Astrocyte (in vitro differentiated cells and primary cell): ENCODE measurements around the gene SLC10A2. TPM values are rescaled to one million over a fixed set of nuclear protein-coding genes. Genes with fewer than 3 reads are reported as not detected.

Source experiments
- DNase-seq: peaks from one replicate; pipeline ENCODE4 v3.0.0-alpha.2; 2010; ENCODE audit warnings: low read depth
- FAIRE-seq: peaks from 2 replicates; lab custom pipeline; 2011; peaks lifted over from hg19 to GRCh38; lab: Jason Lieb, UNC
- H2AFZ ChIP-seq: 2 replicates; pipeline ENCODE4 v1.6.0; 2012; ENCODE audit warnings: low read depth, low read length, inconsistent platforms
- H3K27ac ChIP-seq: 2 replicates; pipeline ENCODE4 v1.5.1; 2011; ENCODE audit warnings: low read depth, low read length, inconsistent platforms
- H3K27me3 ChIP-seq: 2 replicates; pipeline ENCODE4 v1.6.0; 2011; ENCODE audit warnings: low read length, inconsistent platforms; ENCODE audit not compliant: insufficient read depth
- H3K36me3 ChIP-seq: 2 replicates; pipeline ENCODE4 v1.5.1; 2011; ENCODE audit warnings: low read length, inconsistent platforms; ENCODE audit not compliant: insufficient read depth
- H3K4me1 ChIP-seq: 2 replicates; pipeline ENCODE4 v1.5.1; 2011; ENCODE audit warnings: low read length, inconsistent platforms; ENCODE audit not compliant: insufficient read depth
- H3K4me2 ChIP-seq: 2 replicates; pipeline ENCODE4 v1.6.0; 2012; ENCODE audit warnings: low read length, inconsistent platforms
- H3K4me3 ChIP-seq: 2 replicates; pipeline ENCODE4 v1.5.1; 2011; ENCODE audit warnings: low read depth, mild to moderate bottlenecking, low read length, inconsistent platforms; ENCODE audit not compliant: insufficient read depth
- H3K79me2 ChIP-seq: 2 replicates; pipeline ENCODE4 v1.6.0; 2012; ENCODE audit warnings: mild to moderate bottlenecking, low read length, inconsistent platforms; ENCODE audit not compliant: insufficient read depth
- H3K9ac ChIP-seq: 2 replicates; pipeline ENCODE4 v1.6.0; 2012; ENCODE audit warnings: mild to moderate bottlenecking, low read length, inconsistent platforms
- H3K9me3 ChIP-seq: 2 replicates; pipeline ENCODE4 v1.5.1; 2012; ENCODE audit warnings: low read depth, mild to moderate bottlenecking, low read length, inconsistent platforms; ENCODE audit not compliant: insufficient read depth
- H4K20me1 ChIP-seq: 2 replicates; pipeline ENCODE4 v1.6.0; 2012; ENCODE audit warnings: low read length, inconsistent platforms; ENCODE audit not compliant: insufficient read depth
- H3K27ac Mint-ChIP-seq: one replicate; pipeline ENCODE4 v1.8.0; 2021; ENCODE audit warnings: mild to moderate bottlenecking, mixed read lengths; ENCODE audit not compliant: unreplicated experiment
- H3K27me3 Mint-ChIP-seq: one replicate; pipeline ENCODE4 v1.8.0; 2021; ENCODE audit warnings: low read depth, mixed read lengths; ENCODE audit not compliant: unreplicated experiment
- H3K36me3 Mint-ChIP-seq: one replicate; pipeline ENCODE4 v1.8.0; 2021; ENCODE audit warnings: low read depth, mixed read lengths; ENCODE audit not compliant: unreplicated experiment
- H3K4me1 Mint-ChIP-seq: one replicate; pipeline ENCODE4 v1.8.0; 2021; ENCODE audit warnings: low read depth, mixed read lengths; ENCODE audit not compliant: unreplicated experiment
- H3K4me3 Mint-ChIP-seq: one replicate; pipeline ENCODE4 v1.8.0; 2021; ENCODE audit warnings: mild to moderate bottlenecking, moderate library complexity, mixed read lengths; ENCODE audit not compliant: unreplicated experiment
- H3K9me3 Mint-ChIP-seq: one replicate; pipeline ENCODE4 v1.8.0; 2021; ENCODE audit warnings: mild to moderate bottlenecking, mixed read lengths; ENCODE audit not compliant: unreplicated experiment
- CTCF ChIP-seq: IDR thresholded peaks from 2 replicates; pipeline ENCODE4 v1.5.1; 2011; ENCODE audit warnings: low read depth, mild to moderate bottlenecking, inconsistent platforms, low read length, moderate library complexity; ENCODE audit not compliant: insufficient read depth
- EZH2 ChIP-seq: IDR thresholded peaks from 2 replicates; pipeline ENCODE4 v1.6.1; 2012; ENCODE audit warnings: mild to moderate bottlenecking, low read length, inconsistent platforms; ENCODE audit not compliant: insufficient read depth
- total RNA-seq: library from RNA; stranded (reverse); gene quantifications from 2 replicates; pipeline ENCODE4 v1.2.1, GENCODE V29; 2021

The SLC10A2 gene
- total RNA-seq, 1 donor from 2014 or later: not detected

- FAIRE-seq (no peak), DNase-seq (no peak)
- Histone ChIP-seq H3K36me3 (no peaks in the 10 kb centered on the region), H2AFZ (no peak overlapping the region), H3K27me3 (no peaks in the 10 kb centered on the region), H3K9ac (no peak overlapping the region), H3K4me1 (no peaks in the 10 kb centered on the region), H3K27ac (no peak overlapping the region), H3K79me2 (no peaks in the 10 kb centered on the region), H3K4me3 (no peak overlapping the region), H3K9me3 (peaks cover 9% of the 10 kb centered on the region), H4K20me1 (no peaks in the 10 kb centered on the region), H3K4me2 (no peak overlapping the region)
- Mint-ChIP-seq H3K9me3 (no peaks in the 10 kb centered on the region), H3K4me1 (no peaks in the 10 kb centered on the region), H3K4me3 (no peak overlapping the region), H3K27me3 (no peaks in the 10 kb centered on the region), H3K27ac (no peak overlapping the region), H3K36me3 (no peaks in the 10 kb centered on the region)
- no peak for TF ChIP-seq EZH2
- TF ChIP-seq CTCF: no peak
Observed at GRCh38 chr13:103030776-103031175, 35.4 kb downstream of the SLC10A2 start.

- TF ChIP-seq EZH2: no peak
- no peak for TF ChIP-seq CTCF
- no peak overlapping the region for H3K27ac Mint-ChIP-seq
- no peaks in the 10 kb centered on the region for H3K27me3 ChIP-seq
Observed at GRCh38 chr13:103029798-103030197, 36.4 kb downstream of the SLC10A2 start.

GRCh38 chr13:103022336-103022735, 43.9 kb downstream of the SLC10A2 start:
- Mint-ChIP-seq H3K9me3 (no peaks in the 10 kb centered on the region), H3K27me3 (no peaks in the 10 kb centered on the region), H3K36me3 (no peaks in the 10 kb centered on the region), H3K27ac (no peak overlapping the region), H3K4me3 (no peak overlapping the region), H3K4me1 (no peaks in the 10 kb centered on the region)
- no peaks in the 10 kb centered on the region for H3K4me1 ChIP-seq
- no peaks in the 10 kb centered on the region for H3K79me2 ChIP-seq
- no peak overlapping the region for H3K4me2 ChIP-seq
- no peak overlapping the region for H3K9ac ChIP-seq
- no peak for FAIRE-seq
- H4K20me1 ChIP-seq: no peaks in the 10 kb centered on the region
- no peak overlapping the region for H2AFZ ChIP-seq
- DNase-seq: no peak
- TF ChIP-seq CTCF (no peak), EZH2 (no peak)
- H3K27ac ChIP-seq: no peak overlapping the region
- H3K27me3 ChIP-seq: no peaks in the 10 kb centered on the region
- H3K4me3 ChIP-seq: no peak overlapping the region
- peaks cover 2% of the 10 kb centered on the region for H3K9me3 ChIP-seq
- H3K36me3 ChIP-seq: no peaks in the 10 kb centered on the region

More at GRCh38 chr13:103029798-103030197, 36.4 kb downstream of the SLC10A2 start:
- FAIRE-seq (no peak), DNase-seq (no peak)
- H3K4me3 Mint-ChIP-seq: no peak overlapping the region
- Histone ChIP-seq H3K4me2 (no peak overlapping the region), H3K4me3 (no peak overlapping the region), H2AFZ (no peak overlapping the region), H3K36me3 (no peaks in the 10 kb centered on the region), H3K27ac (no peak overlapping the region), H3K4me1 (no peaks in the 10 kb centered on the region), H3K9ac (no peak overlapping the region), H3K9me3 (peaks cover 9% of the 10 kb centered on the region), H3K79me2 (no peaks in the 10 kb centered on the region), H4K20me1 (no peaks in the 10 kb centered on the region)
- no peaks in the 10 kb centered on the region for H3K4me1 Mint-ChIP-seq
- H3K27me3 Mint-ChIP-seq: no peaks in the 10 kb centered on the region
- H3K9me3 Mint-ChIP-seq: no peaks in the 10 kb centered on the region
- H3K36me3 Mint-ChIP-seq: no peaks in the 10 kb centered on the region
